H9 (cell line): ENCODE measurements around the gene DCXR. TPM values are rescaled to one million over a fixed set of nuclear protein-coding genes. Genes with fewer than 3 reads are reported as not detected.

Experiments
- DNase-seq: peaks from one replicate; pipeline ENCODE4 v3.0.0-alpha.2; 2017
- H2AFZ ChIP-seq: one replicate; pipeline ENCODE4 v1.6.1; 2013; ENCODE audit warnings: mild to moderate bottlenecking, low read length, control low read depth, moderate library complexity
- H2AK5ac ChIP-seq: 2 replicates; pipeline ENCODE4 v1.6.1; 2013; ENCODE audit warnings: low read length, control low read depth, mixed read lengths; ENCODE audit not compliant: insufficient read length
- H2BK120ac ChIP-seq: one replicate; pipeline ENCODE4 v1.6.1; 2013; ENCODE audit warnings: low read depth, mild to moderate bottlenecking, low read length, control low read depth, inconsistent platforms; ENCODE audit not compliant: poor library complexity, severe bottlenecking
- H2BK12ac ChIP-seq: 2 replicates; pipeline ENCODE4 v1.6.1; 2013; ENCODE audit warnings: low read length, control low read depth, mixed read lengths, low read depth; ENCODE audit not compliant: insufficient read length
- H2BK15ac ChIP-seq: 2 replicates; pipeline ENCODE4 v1.6.1; 2013; ENCODE audit warnings: low read depth, low read length, control low read depth
- H2BK20ac ChIP-seq: one replicate; pipeline ENCODE4 v1.6.1; 2013; ENCODE audit warnings: low read depth, mild to moderate bottlenecking, low read length, control low read depth, inconsistent platforms; ENCODE audit not compliant: poor library complexity, severe bottlenecking
- H2BK5ac ChIP-seq: 2 replicates; pipeline ENCODE4 v1.6.1; 2013; ENCODE audit warnings: low read length, control low read depth, mixed read lengths; ENCODE audit not compliant: insufficient read length
- H3K14ac ChIP-seq: 2 replicates; pipeline ENCODE4 v1.6.1; 2013; ENCODE audit warnings: low read length, control low read depth; ENCODE audit not compliant: insufficient read depth
- H3K18ac ChIP-seq: 2 replicates; pipeline ENCODE4 v1.6.1; 2013; ENCODE audit warnings: low read depth, mild to moderate bottlenecking, mixed read lengths, low read length, control low read depth; ENCODE audit not compliant: insufficient read length
- H3K23ac ChIP-seq: 2 replicates; pipeline ENCODE4 v1.6.1; 2013; ENCODE audit warnings: low read length, control low read depth, mixed read lengths, low read depth; ENCODE audit not compliant: insufficient read length
- H3K23me2 ChIP-seq: 2 replicates; pipeline ENCODE4 v1.6.1; 2013; ENCODE audit warnings: low read depth, mild to moderate bottlenecking, mixed read lengths, low read length, control low read depth; ENCODE audit not compliant: insufficient read length, poor library complexity, severe bottlenecking
- H3K27ac ChIP-seq: 2 replicates; pipeline ENCODE4 v1.5.1; 2013; ENCODE audit warnings: low read length, control low read depth, mixed read lengths, low read depth; ENCODE audit not compliant: insufficient read length
- H3K27me3 ChIP-seq: 2 replicates; pipeline ENCODE4 v1.6.1; 2013; ENCODE audit warnings: low read length, control low read depth, inconsistent platforms; ENCODE audit not compliant: insufficient read depth
- H3K4ac ChIP-seq: 2 replicates; pipeline ENCODE4 v1.6.1; 2013; ENCODE audit warnings: low read depth, mild to moderate bottlenecking, control low read depth, inconsistent platforms, low read length, moderate library complexity
- H3K4me1 ChIP-seq: 2 replicates; pipeline ENCODE4 v1.6.1; 2013; ENCODE audit warnings: low read length, control low read depth, inconsistent platforms; ENCODE audit not compliant: insufficient read depth
- H3K4me2 ChIP-seq: 2 replicates; pipeline ENCODE4 v1.6.1; 2013; ENCODE audit warnings: low read length, control low read depth, mixed read lengths; ENCODE audit not compliant: insufficient read length, insufficient read depth
- H3K56ac ChIP-seq: 2 replicates; pipeline ENCODE4 v1.6.1; 2013; ENCODE audit warnings: low read depth, mild to moderate bottlenecking, mixed read lengths, low read length, control low read depth; ENCODE audit not compliant: insufficient read length
- H3K79me1 ChIP-seq: 2 replicates; pipeline ENCODE4 v1.6.1; 2013; ENCODE audit warnings: low read depth, mild to moderate bottlenecking, moderate library complexity, low read length, control low read depth, inconsistent platforms; ENCODE audit not compliant: insufficient read depth, poor library complexity, severe bottlenecking
- H3K79me2 ChIP-seq: 2 replicates; pipeline ENCODE4 v1.6.1; 2013; ENCODE audit warnings: low read length, control low read depth, inconsistent platforms; ENCODE audit not compliant: insufficient read depth
- H3K9ac ChIP-seq: 2 replicates; pipeline ENCODE4 v1.6.1; 2013; ENCODE audit warnings: low read length, control low read depth, mixed read lengths; ENCODE audit not compliant: insufficient read length; ENCODE audit errors: extremely low read depth
- H3K9me3 ChIP-seq: one replicate; pipeline ENCODE4 v1.6.1; 2013; ENCODE audit warnings: low read depth, low read length, inconsistent platforms; ENCODE audit not compliant: control insufficient read depth
- H3T11ph ChIP-seq: one replicate; pipeline ENCODE4 v1.6.1; 2013; ENCODE audit warnings: mild to moderate bottlenecking, low read length, control low read depth, inconsistent platforms
- H4K20me1 ChIP-seq: one replicate; pipeline ENCODE4 v1.6.1; 2013; ENCODE audit not compliant: control insufficient read depth, insufficient read length, insufficient read depth
- H4K5ac ChIP-seq: 2 replicates; pipeline ENCODE4 v1.6.1; 2013; ENCODE audit warnings: low read depth, mild to moderate bottlenecking, mixed read lengths, low read length, control low read depth; ENCODE audit not compliant: insufficient read length
- H4K8ac ChIP-seq: replicated peaks from 2 replicates; pipeline ENCODE4 v1.6.1; 2013; ENCODE audit warnings: low read length, control low read depth, mixed read lengths, low read depth; ENCODE audit not compliant: insufficient read length
- H4K91ac ChIP-seq: 2 replicates; pipeline ENCODE4 v1.6.1; 2013; ENCODE audit warnings: low read depth, mild to moderate bottlenecking, moderate library complexity, mixed read lengths, low read length, control low read depth; ENCODE audit not compliant: insufficient read length
- H3K27ac Mint-ChIP-seq, 3 experiments: 2 replicates in 2 of 3; 3 replicates in 1 of 3; pipeline ENCODE4 v1.8.0; 2020 to 2021; ENCODE audit warnings: mixed read lengths in 3 of 3, mild to moderate bottlenecking in 1 of 3, moderate library complexity in 1 of 3
- H3K27me3 Mint-ChIP-seq: 2 replicates; pipeline ENCODE4 v1.8.0; 2021; ENCODE audit warnings: low read depth, mild to moderate bottlenecking, moderate library complexity, mixed read lengths
- H3K36me3 Mint-ChIP-seq, 3 experiments: 2 replicates in 2 of 3; 3 replicates in 1 of 3; pipeline ENCODE4 v1.8.0; 2020 to 2021; ENCODE audit warnings: low read depth in 3 of 3, mixed read lengths in 3 of 3; ENCODE audit not compliant: insufficient read depth in 1 of 3
- H3K4me1 Mint-ChIP-seq, 2 experiments: 2 replicates each; pipeline ENCODE4 v1.8.0; 2020; ENCODE audit warnings: mixed read lengths in 2 of 2
- H3K4me3 Mint-ChIP-seq, 2 experiments: 2 replicates in 1 of 2; 3 replicates in 1 of 2; pipeline ENCODE4 v1.8.0; 2020 to 2021; ENCODE audit warnings: mild to moderate bottlenecking in 2 of 2, mixed read lengths in 2 of 2, moderate library complexity in 1 of 2
- H3K9me3 Mint-ChIP-seq, 2 experiments: 2 replicates in 1 of 2; 3 replicates in 1 of 2; pipeline ENCODE4 v1.8.0; 2020; ENCODE audit warnings: mild to moderate bottlenecking in 2 of 2, mixed read lengths in 2 of 2, moderate library complexity in 1 of 2
- CTCF ChIP-seq: fragments of 200-600 bp; sonication (generic); conservative IDR thresholded peaks from 3 replicates; pipeline ENCODE4 v1.8.0; 2021; ENCODE audit warnings: antibody characterized with exemption, mild to moderate bottlenecking
- WGBS: extraction: QIAGEN DNeasy Blood & Tissue Kit; methylation state at CpG from one replicate; pipeline ENCODE4 v1.1.7; 2013; ENCODE audit warnings: missing lambda C conversion rate, low lambda C conversion rate, mixed read lengths; ENCODE audit not compliant: insufficient read length; ENCODE audit errors: extremely low coverage; 5-methylcytosine and 5-hydroxymethylcytosine counted together
- total RNA-seq: library from RNA; stranded (reverse); gene quantifications from 2 replicates; pipeline ENCODE4 v1.2.1, GENCODE V29; 2021

The DCXR gene
- total RNA-seq, 1 experiment from 2014 or later, result 93.6 TPM

- no peaks in the 10 kb centered on the region for H3K27me3 ChIP-seq
- H3K79me1 ChIP-seq, result no peaks in the 10 kb centered on the region
- no peak overlapping the region for H2AK5ac ChIP-seq
- H3K27ac ChIP-seq, result no peak overlapping the region
- no peak overlapping the region for H3K4me3 Mint-ChIP-seq
- H2BK15ac ChIP-seq, result no peak overlapping the region
- no peaks in the 10 kb centered on the region for H3K9me3 Mint-ChIP-seq
- no peak overlapping the region for H3K14ac ChIP-seq
- no peak overlapping the region for H4K5ac ChIP-seq
- H3K27me3 Mint-ChIP-seq, result no peaks in the 10 kb centered on the region
- H3K4ac ChIP-seq, result no peak overlapping the region
- H2BK5ac ChIP-seq, result no peak overlapping the region
- H2BK12ac ChIP-seq, result no peak overlapping the region
- no peak overlapping the region for H3K18ac ChIP-seq
- no peak overlapping the region for H2BK20ac ChIP-seq
- no peaks in the 10 kb centered on the region for H3K9me3 ChIP-seq
- H3K9ac ChIP-seq, result no peak overlapping the region
- no peaks in the 10 kb centered on the region for H4K20me1 ChIP-seq
- H3K27ac Mint-ChIP-seq, result peak overlapping the region; percentile 49 to 87 (median 55); a peak in 2 of 7 replicates
- H3T11ph ChIP-seq, result no peak overlapping the region
- no peak overlapping the region for H2BK120ac ChIP-seq
- no peak overlapping the region for H3K56ac ChIP-seq
- DNase-seq, result no peak
- no peaks in the 10 kb centered on the region for H3K23me2 ChIP-seq
- TF ChIP-seq CTCF, result no peak
- WGBS, result no CpG with 5 or more reads among the region's 30 CpGs
- H3K36me3 Mint-ChIP-seq, result peaks cover 0 to 9% (median 9%) of the 10 kb centered on the region in 3 experiments; a peak in 6 of 7 replicates
- no peaks in the 10 kb centered on the region; the same call in 1 of the 2 replicates for H3K4me1 ChIP-seq
- H3K79me2 ChIP-seq, result no peaks in the 10 kb centered on the region
- no peak overlapping the region for H4K91ac ChIP-seq
- no peak overlapping the region for H4K8ac ChIP-seq
- peaks cover 8 to 20% of the 10 kb centered on the region in 2 experiments for H3K4me1 Mint-ChIP-seq
- H2AFZ ChIP-seq, result no peak overlapping the region
- no peak overlapping the region for H3K23ac ChIP-seq
- H3K4me2 ChIP-seq, result no peak overlapping the region
Measured at GRCh38 chr17:81996757-81997441, 40.6 kb downstream of the DCXR start.
